Globus pallidus (tissue), 1 donor: Measurements from ENCODE around the gene ADCY6.

ENCODE experiments used
- DNase-seq: peaks from one replicate; pipeline ENCODE4 v3.0.0-alpha.2; 2015; ENCODE audit warnings: low spot score

ADCY6 gene

GRCh38 chr12:48783432-48783831, 5.5 kb downstream of the ADCY6 start:
- no peak for DNase-seq

GRCh38 chr12:48782457-48783395, 6.2 kb downstream of the ADCY6 start:
- DNase-seq: no peak

GRCh38 chr12:48781750-48782456, 7.0 kb downstream of the ADCY6 start:
- no peak for DNase-seq

GRCh38 chr12:48780381-48781025, 8.4 kb downstream of the ADCY6 start:
- DNase-seq: no peak

- DNase-seq: no peak
Observed at GRCh38 chr12:48779869-48780268, 9.0 kb downstream of the ADCY6 start.

- no peak for DNase-seq
Observed at GRCh38 chr12:48777501-48778400, 11.1 kb downstream of the ADCY6 start.

GRCh38 chr12:48776956-48777355, 11.9 kb downstream of the ADCY6 start:
- DNase-seq: no peak

- DNase-seq: no peak
Observed at GRCh38 chr12:48775991-48776649, 12.8 kb downstream of the ADCY6 start.

- no peak for DNase-seq
Observed at GRCh38 chr12:48775299-48775698, 13.6 kb downstream of the ADCY6 start.

GRCh38 chr12:48774516-48774915, 14.4 kb downstream of the ADCY6 start:
- no peak for DNase-seq

GRCh38 chr12:48773686-48774085, 15.2 kb downstream of the ADCY6 start:
- no peak for DNase-seq

- no peak for DNase-seq
Observed at GRCh38 chr12:48771588-48772112, 17.2 kb downstream of the ADCY6 start.

- DNase-seq: no peak
Observed at GRCh38 chr12:48770756-48771155, 18.1 kb downstream of the ADCY6 start.

- DNase-seq: no peak
Observed at GRCh38 chr12:48768736-48769135, 20.2 kb downstream of the ADCY6 start.

GRCh38 chr12:48768147-48768546, 20.7 kb downstream of the ADCY6 start:
- DNase-seq: no peak

- DNase-seq: no peak
Observed at GRCh38 chr12:48767521-48767920, 21.4 kb downstream of the ADCY6 start.

GRCh38 chr12:48767047-48767446, 21.8 kb downstream of the ADCY6 start:
- no peak for DNase-seq

- DNase-seq: no peak
Observed at GRCh38 chr12:48765753-48766162, 23.1 kb downstream of the ADCY6 start.

- no peak for DNase-seq
Observed at GRCh38 chr12:48764521-48764920, 24.4 kb downstream of the ADCY6 start.

GRCh38 chr12:48758737-48759136, 30.2 kb downstream of the ADCY6 start:
- DNase-seq: no peak

- no peak for DNase-seq
Observed at GRCh38 chr12:48758186-48758585, 30.7 kb downstream of the ADCY6 start.
